CD4-positive, alpha-beta T cell (primary cell): ENCODE data around the gene JAG1. TPM values are rescaled to one million over a fixed set of nuclear protein-coding genes. Genes with fewer than 3 reads are reported as not detected.

Experiments used
- ATAC-seq: fragments of 200-7000 bp; cut with Tn5 transposase; one replicate; pipeline ENCODE4 v1.10.0; 2022; ENCODE audit warnings: mild to moderate bottlenecking; ENCODE audit not compliant: poor library complexity
- CTCF ChIA-PET: fragments of 350-600 bp; sonication (Branson Sonifier 250); formaldehyde crosslinking; loops from one replicate; lab custom pipeline; 2021; ENCODE audit warnings: antibody characterized with exemption, inconsistent platforms; lab: Charles Lee
- POLR2A ChIA-PET: fragments of 350-600 bp; sonication (Branson Sonifier 250); formaldehyde crosslinking; loops from one replicate; lab custom pipeline; 2021; ENCODE audit warnings: antibody characterized with exemption, inconsistent platforms; lab: Charles Lee
- DNase-seq, 14 experiments: peaks; one replicate each; pipeline ENCODE4 v3.0.0-alpha.2; 2013 to 2020; ENCODE audit warnings: mixed read lengths in 2 of 14
- H3K27ac ChIP-seq, 2 donors: one replicate each; pipeline versions ENCODE4 v1.5.1 to v1.7.0; 2013; ENCODE audit warnings: low read length in 2 of 2, low read depth in 1 of 2, mild to moderate bottlenecking in 1 of 2
- H3K27me3 ChIP-seq, 2 experiments: 1 replicate in 1 of 2; 2 replicates in 1 of 2; pipeline versions ENCODE4 v1.6.1 to v1.7.0; 2013; ENCODE audit warnings: low read length in 2 of 2, control low read depth in 1 of 2, mild to moderate bottlenecking in 1 of 2, moderate library complexity in 1 of 2; ENCODE audit not compliant: insufficient read depth in 2 of 2, control insufficient read depth in 1 of 2
- H3K36me3 ChIP-seq: one replicate; pipeline ENCODE4 v1.6.1; 2013; ENCODE audit warnings: low read length, control low read depth; ENCODE audit not compliant: insufficient read depth
- H3K4me1 ChIP-seq: one replicate; pipeline ENCODE4 v1.6.1; 2013; ENCODE audit warnings: low read length, control low read depth; ENCODE audit not compliant: insufficient read depth
- H3K4me3 ChIP-seq: one replicate; pipeline ENCODE4 v1.5.1; 2013; ENCODE audit warnings: mild to moderate bottlenecking, low read length, moderate library complexity
- H3K9me3 ChIP-seq, 2 experiments: 1 replicate in 1 of 2; 2 replicates in 1 of 2; pipeline versions ENCODE4 v1.6.1 to v1.7.0; 2013; ENCODE audit warnings: low read length in 2 of 2, mild to moderate bottlenecking in 2 of 2, control low read depth in 1 of 2, moderate library complexity in 1 of 2; ENCODE audit not compliant: control insufficient read depth in 1 of 2, insufficient read depth in 1 of 2
- H3K27ac Mint-ChIP-seq: one replicate; pipeline ENCODE4 v1.8.0; 2020; ENCODE audit warnings: mixed read lengths
- H3K27me3 Mint-ChIP-seq: one replicate; pipeline ENCODE4 v1.8.0; 2021; ENCODE audit warnings: mixed read lengths
- H3K36me3 Mint-ChIP-seq: one replicate; pipeline ENCODE4 v1.8.0; 2021; ENCODE audit warnings: low read depth, mixed read lengths
- H3K4me1 Mint-ChIP-seq: one replicate; pipeline ENCODE4 v1.8.0; 2021; ENCODE audit warnings: low read depth, mixed read lengths
- H3K4me3 Mint-ChIP-seq: one replicate; pipeline ENCODE4 v1.8.0; 2020; ENCODE audit warnings: mild to moderate bottlenecking, mixed read lengths
- H3K9me3 Mint-ChIP-seq: one replicate; pipeline ENCODE4 v1.8.0; 2020; ENCODE audit warnings: mixed read lengths
- CTCF ChIP-seq: fragments of 200-600 bp; IDR thresholded peaks from one replicate; pipeline ENCODE4 v1.8.0; 2022; ENCODE audit warnings: antibody characterized with exemption, mild to moderate bottlenecking
- intact Hi-C, 2 experiments: fragments of 100-400 bp; cut with DNase I in 1 of 2; cut with micrococcal nuclease in 1 of 2; formaldehyde crosslinking; loops; one replicate each; pipeline versions ENCODE4 v1.15.1 to v1.9.0; 2023 to 2025; cut with DNase I, micrococcal nuclease
- total RNA-seq, 174 experiments: library from RNA in 2 of 174; stranded (reverse) in 2 of 174; gene quantifications; one replicate each; pipeline ENCODE4 v1.2.3 and lab custom pipeline; 2021 to 2026

The JAG1 gene
- total RNA-seq, 2 experiments from 2014 or later: 0.77 to 1.2 TPM

- Mint-ChIP-seq H3K27me3 (peaks cover 38% of the 10 kb centered on the region), H3K36me3 (no peaks in the 10 kb centered on the region), H3K4me1 (no peaks in the 10 kb centered on the region), H3K27ac (no peak overlapping the region), H3K4me3 (no peak overlapping the region), H3K9me3 (no peaks in the 10 kb centered on the region)
- TF ChIP-seq CTCF: no peak
- DNase-seq (no peak), ATAC-seq (no peak)
- Histone ChIP-seq H3K36me3 (no peaks in the 10 kb centered on the region), H3K27me3 (peaks cover 0 to 2% of the 10 kb centered on the region in 2 experiments), H3K9me3 (no peaks in the 10 kb centered on the region), H3K4me3 (no peak overlapping the region), H3K4me1 (no peaks in the 10 kb centered on the region), H3K27ac (no peak overlapping the region)
- intact Hi-C loops: no loop called here
- POLR2A ChIA-PET: no interaction called here
- CTCF ChIA-PET: no interaction called here
These were observed 46.8 kb upstream of the JAG1 start for GRCh38 chr20:10720565-10720964.

GRCh38 chr20:10719740-10720385 lies 46.1 kb upstream of the JAG1 start:
- POLR2A ChIA-PET: no interaction called here
- no peaks in the 10 kb centered on the region for H3K9me3 Mint-ChIP-seq

GRCh38 chr20:10718661-10719060 lies 44.9 kb upstream of the JAG1 start:
- TF ChIP-seq CTCF: no peak
- Histone ChIP-seq H3K4me1 (no peaks in the 10 kb centered on the region), H3K27me3 (peaks cover 0 to 2% of the 10 kb centered on the region in 2 experiments), H3K36me3 (no peaks in the 10 kb centered on the region), H3K27ac (no peak overlapping the region), H3K4me3 (no peak overlapping the region), H3K9me3 (no peaks in the 10 kb centered on the region)
- ATAC-seq (no peak), DNase-seq (no peak)
- POLR2A ChIA-PET: no interaction called here
- H3K36me3 Mint-ChIP-seq: no peaks in the 10 kb centered on the region
- intact Hi-C loops: no loop called here
- H3K27me3 Mint-ChIP-seq: peaks cover 37% of the 10 kb centered on the region
- no peak overlapping the region for H3K4me3 Mint-ChIP-seq
- H3K27ac Mint-ChIP-seq: no peak overlapping the region
- CTCF ChIA-PET: no interaction called here
- H3K4me1 Mint-ChIP-seq: no peaks in the 10 kb centered on the region
- H3K9me3 Mint-ChIP-seq: no peaks in the 10 kb centered on the region

More at GRCh38 chr20:10719740-10720385, 46.1 kb upstream of the JAG1 start:
- Mint-ChIP-seq H3K36me3 (no peaks in the 10 kb centered on the region), H3K27me3 (peaks cover 38% of the 10 kb centered on the region), H3K4me1 (no peaks in the 10 kb centered on the region), H3K27ac (no peak overlapping the region), H3K4me3 (no peak overlapping the region)
- H3K27me3 ChIP-seq: peaks cover 0 to 2% of the 10 kb centered on the region in 2 experiments
- DNase-seq: no peak
- no peaks in the 10 kb centered on the region for H3K36me3 ChIP-seq
- TF ChIP-seq CTCF: no peak
- intact Hi-C loops: no loop called here
- no peaks in the 10 kb centered on the region for H3K9me3 ChIP-seq
- H3K27ac ChIP-seq: no peak overlapping the region
- no peaks in the 10 kb centered on the region for H3K4me1 ChIP-seq
- H3K4me3 ChIP-seq: no peak overlapping the region
- CTCF ChIA-PET: no interaction called here
- no peak for ATAC-seq
